ENCODE measurements around the gene SRD5A3.

The SRD5A3 gene

DNA sequence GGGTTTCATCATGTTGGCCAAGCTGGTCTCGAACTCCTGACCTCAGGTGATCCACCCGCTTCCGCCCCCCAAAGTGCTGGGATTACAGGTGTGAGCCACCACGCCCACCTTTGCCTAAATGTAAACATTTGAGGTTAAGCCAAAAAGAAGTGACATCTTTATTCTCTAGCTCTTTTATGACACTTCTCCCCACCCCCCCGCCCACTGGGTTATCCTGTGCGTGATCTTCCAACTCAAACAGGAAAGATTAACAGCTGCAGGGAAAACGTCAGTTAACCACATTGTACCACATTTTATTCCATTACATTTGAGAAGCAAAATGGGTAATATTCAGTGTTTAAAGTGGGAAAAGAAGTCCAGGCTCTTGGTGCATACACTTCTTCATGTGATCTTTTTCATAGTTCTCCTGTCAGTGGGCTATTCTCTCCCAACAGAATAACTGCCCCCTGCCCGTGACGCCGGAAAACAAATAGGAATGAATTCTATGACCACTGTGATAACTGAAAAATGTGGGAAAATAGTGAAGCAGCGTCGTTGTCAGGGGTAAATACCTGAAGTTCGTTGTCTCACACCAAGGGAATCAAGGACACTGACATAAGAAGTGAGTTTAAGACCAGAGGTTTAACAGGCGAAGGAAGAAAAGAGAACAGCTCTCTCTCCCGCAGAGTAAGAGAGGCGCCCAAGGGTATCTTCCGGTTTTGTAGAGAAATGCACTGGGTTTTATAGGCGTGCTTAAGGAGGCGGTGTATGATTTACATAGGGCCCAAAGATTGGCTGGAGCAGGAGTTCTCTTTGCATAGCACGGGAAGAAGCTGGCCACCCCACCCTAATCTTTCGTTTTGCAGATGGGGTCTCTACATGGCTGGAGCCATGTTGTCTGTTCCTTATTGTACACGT lies 9.7 kb upstream of the SRD5A3 start:
- TF ChIP-seq, protein P1, sequence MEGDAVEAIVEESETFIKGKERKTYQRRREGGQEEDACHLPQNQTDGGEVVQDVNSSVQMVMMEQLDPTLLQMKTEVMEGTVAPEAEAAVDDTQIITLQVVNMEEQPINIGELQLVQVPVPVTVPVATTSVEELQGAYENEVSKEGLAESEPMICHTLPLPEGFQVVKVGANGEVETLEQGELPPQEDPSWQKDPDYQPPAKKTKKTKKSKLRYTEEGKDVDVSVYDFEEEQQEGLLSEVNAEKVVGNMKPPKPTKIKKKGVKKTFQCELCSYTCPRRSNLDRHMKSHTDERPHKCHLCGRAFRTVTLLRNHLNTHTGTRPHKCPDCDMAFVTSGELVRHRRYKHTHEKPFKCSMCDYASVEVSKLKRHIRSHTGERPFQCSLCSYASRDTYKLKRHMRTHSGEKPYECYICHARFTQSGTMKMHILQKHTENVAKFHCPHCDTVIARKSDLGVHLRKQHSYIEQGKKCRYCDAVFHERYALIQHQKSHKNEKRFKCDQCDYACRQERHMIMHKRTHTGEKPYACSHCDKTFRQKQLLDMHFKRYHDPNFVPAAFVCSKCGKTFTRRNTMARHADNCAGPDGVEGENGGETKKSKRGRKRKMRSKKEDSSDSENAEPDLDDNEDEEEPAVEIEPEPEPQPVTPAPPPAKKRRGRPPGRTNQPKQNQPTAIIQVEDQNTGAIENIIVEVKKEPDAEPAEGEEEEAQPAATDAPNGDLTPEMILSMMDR (IDR thresholded peaks at IDR 0.05): no peak

DNA sequence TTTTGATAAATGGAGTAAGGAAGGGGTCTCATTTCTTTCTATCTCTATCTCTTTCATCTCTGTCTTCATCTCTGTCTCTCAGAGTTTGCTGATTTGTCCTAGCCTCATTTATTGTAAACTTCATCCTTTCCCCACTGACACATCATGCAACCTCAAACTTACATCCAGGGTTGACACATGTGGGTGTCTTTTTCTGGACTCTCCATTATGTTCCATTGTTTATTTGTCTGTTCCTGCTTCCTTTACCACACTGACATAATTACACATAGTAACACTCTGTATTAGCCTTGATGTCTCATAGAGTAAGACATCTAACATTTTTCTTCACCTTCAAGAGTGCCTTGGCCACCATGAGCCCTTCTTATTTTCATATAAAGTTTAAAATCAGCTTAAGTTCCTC lies 8.1 kb upstream of the SRD5A3 start:
- TF ChIP-seq, protein P1 (IDR thresholded peaks at IDR 0.05): no peak

DNA sequence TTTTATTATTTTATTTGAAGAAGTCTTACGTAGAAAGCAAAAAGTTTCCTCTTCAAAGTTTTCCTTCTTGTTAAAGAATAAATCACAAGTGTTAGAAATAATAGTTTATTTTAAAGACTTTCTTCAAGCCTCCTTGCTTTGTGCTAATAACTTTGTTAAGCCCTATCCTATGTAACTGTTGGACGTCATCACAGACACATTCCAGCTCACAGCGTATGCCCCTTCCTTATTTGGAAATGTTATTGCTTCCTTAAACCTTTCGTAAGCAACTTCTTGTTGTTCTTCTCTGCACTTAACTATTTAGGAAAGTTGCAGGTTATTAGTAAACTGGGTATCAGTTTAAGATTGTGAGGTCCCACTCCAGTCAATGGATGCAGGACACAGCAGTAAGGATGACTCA lies 7.6 kb upstream of the SRD5A3 start:
- TF ChIP-seq, protein P1 (IDR thresholded peaks at IDR 0.05): no peak

DNA sequence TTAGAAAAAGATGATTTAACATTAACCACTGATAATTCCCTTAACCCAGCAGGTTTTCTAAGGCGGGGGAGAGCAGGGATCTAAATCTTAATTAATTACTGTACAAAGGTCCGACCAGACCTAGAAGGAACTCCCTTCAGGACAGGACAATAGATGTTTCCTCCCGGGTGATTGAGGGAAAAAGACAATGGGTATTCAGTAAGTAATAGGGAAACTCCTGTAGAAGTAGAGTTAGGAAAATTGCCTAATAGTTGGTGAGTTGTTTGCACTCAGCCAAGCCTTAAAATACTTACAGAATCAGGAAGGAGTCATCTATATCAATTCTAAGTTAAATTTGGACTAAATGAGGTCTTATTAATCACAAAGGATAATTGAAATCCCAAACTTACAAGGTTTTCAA lies 5.8 kb upstream of the SRD5A3 start:
- TF ChIP-seq, protein P1 (IDR thresholded peaks at IDR 0.05): no peak

DNA sequence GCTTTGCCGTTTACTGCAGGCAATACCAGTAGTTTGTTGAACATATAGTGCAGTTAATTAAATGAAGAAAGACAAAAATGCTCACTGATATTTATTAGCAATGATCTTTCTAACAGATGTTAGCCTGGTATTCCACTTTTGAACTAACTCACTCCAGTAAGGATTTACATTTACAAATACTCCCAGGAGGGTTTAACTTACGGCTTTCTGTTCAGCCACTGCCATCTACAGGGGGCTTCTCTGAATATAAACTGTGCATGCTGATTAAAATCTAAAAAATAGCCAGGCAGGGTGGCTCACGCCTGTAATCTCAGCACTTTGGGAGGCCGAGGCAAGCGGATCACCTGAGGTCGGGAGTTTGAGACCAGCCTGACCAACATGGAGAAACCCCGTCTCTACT lies 2.2 kb upstream of the SRD5A3 start:
- TF ChIP-seq, protein P1 (IDR thresholded peaks at IDR 0.05): no peak

DNA sequence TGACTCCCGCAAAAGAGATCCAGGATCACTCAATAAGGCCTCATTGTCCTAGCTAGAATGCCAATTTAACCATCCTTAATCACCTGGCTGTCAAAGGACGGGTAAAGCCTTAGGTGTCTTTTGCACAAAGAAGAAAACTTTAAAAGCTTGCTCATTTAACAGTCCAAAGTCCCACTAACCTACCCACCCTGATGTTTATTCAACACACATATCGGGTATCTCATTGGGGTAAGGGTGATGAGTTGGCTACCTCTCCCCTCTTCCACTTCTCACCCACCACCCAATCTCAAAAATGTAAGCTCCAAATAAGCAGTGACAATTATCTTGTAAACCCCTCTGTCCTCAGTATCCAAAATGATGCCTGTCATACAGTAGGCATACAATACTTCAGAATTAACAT lies 988 bp upstream of the SRD5A3 start:
- TF ChIP-seq, protein P1 (IDR thresholded peaks at IDR 0.05): no peak

DNA sequence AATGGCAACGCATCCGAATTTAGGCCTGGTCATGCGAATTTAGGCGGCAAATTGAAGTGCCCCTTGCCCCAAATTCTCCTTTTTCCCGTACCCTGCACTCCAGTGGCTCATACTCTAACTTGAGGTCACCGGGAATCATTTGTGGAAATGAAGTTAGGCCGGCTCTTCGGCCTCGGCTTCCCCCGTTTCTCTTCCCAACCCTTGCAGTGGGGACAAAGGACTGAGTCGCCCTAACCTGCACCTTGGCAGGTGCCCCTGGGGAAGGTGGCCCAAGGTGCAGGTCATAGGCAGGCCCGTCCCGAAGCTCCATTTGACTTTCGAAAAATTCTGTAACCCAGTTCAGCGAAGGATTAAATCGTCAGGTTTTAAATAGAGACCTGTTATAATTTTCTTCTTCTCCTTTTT lies 811 bp downstream of the SRD5A3 start:
- TF ChIP-seq, protein P1 (IDR thresholded peaks at IDR 0.05): no peak

All from LNCAP (cell line).